B cell (primary cell): ENCODE measurements around the gene ADAMTS18. TPM values are rescaled to one million over a fixed set of nuclear protein-coding genes. Genes with fewer than 3 reads are reported as not detected.

ENCODE experiments used
- ATAC-seq: fragments of 200-7000 bp; cut with Tn5 transposase; one replicate; pipeline ENCODE4 v1.10.0; 2021; ENCODE audit warnings: low read depth, mild to moderate bottlenecking, moderate number of reproducible peaks, moderate library complexity
- CTCF ChIA-PET: fragments of 350-600 bp; sonication (Branson Sonifier 250); formaldehyde crosslinking; loops from one replicate; lab custom pipeline; 2021; ENCODE audit warnings: antibody characterized with exemption, inconsistent platforms; lab: Charles Lee
- POLR2A ChIA-PET: fragments of 350-600 bp; sonication (Branson Sonifier 250); formaldehyde crosslinking; loops from one replicate; lab custom pipeline; 2021; ENCODE audit warnings: antibody characterized with exemption; lab: Charles Lee
- DNase-seq: peaks from one replicate; pipeline ENCODE4 v3.0.0; 2013
- H2AFZ ChIP-seq: 2 replicates; pipeline ENCODE4 v1.6.1; 2012; ENCODE audit warnings: mild to moderate bottlenecking, low read depth, low read length; ENCODE audit not compliant: insufficient read depth, poor library complexity, severe bottlenecking
- H3K27ac ChIP-seq, 2 donors: 1 replicate in 1 of 2; 2 replicates in 1 of 2; pipeline ENCODE4 v1.5.1; 2012 to 2013; ENCODE audit warnings: low read length in 2 of 2, mild to moderate bottlenecking in 2 of 2, moderate library complexity in 1 of 2
- H3K27me3 ChIP-seq, 4 experiments: fragments of 200-600 bp in 1 of 4; sonication (generic) in 1 of 4; replicated peaks in 1 of 4; 1 replicate in 2 of 4; 2 replicates in 2 of 4; pipeline versions ENCODE4 v1.6.1 to v1.7.0; 2013 to 2016; ENCODE audit warnings: low read length in 3 of 4, mild to moderate bottlenecking in 2 of 4, mixed read lengths in 1 of 4, moderate library complexity in 1 of 4; ENCODE audit not compliant: insufficient read depth in 4 of 4, control insufficient read depth in 3 of 4; ENCODE audit errors: control extremely low read depth in 1 of 4
- H3K36me3 ChIP-seq, 2 experiments: replicated peaks in 1 of 2; 1 replicate in 1 of 2; 2 replicates in 1 of 2; pipeline versions ENCODE4 v1.6.1 to v1.7.1; 2013; ENCODE audit warnings: low read length in 1 of 2; ENCODE audit not compliant: insufficient read depth in 2 of 2, control insufficient read depth in 1 of 2; ENCODE audit errors: control extremely low read depth in 1 of 2, extremely low read depth in 1 of 2
- H3K4me1 ChIP-seq, 2 donors: fragments of 200-600 bp in 1 of 2; sonication (generic) in 1 of 2; 1 replicate in 1 of 2; 2 replicates in 1 of 2; pipeline versions ENCODE4 v1.5.1 to v1.6.1; 2013 to 2017; ENCODE audit warnings: low read length in 2 of 2; ENCODE audit not compliant: control insufficient read depth in 2 of 2, insufficient read depth in 2 of 2
- H3K4me2 ChIP-seq: replicated peaks from 2 replicates; pipeline ENCODE3; 2012; ENCODE audit warnings: mild to moderate bottlenecking, low read depth, low read length; ENCODE audit not compliant: poor library complexity, severe bottlenecking
- H3K4me3 ChIP-seq, 5 experiments: fragments of 200-600 bp in 1 of 5; sonication (generic) in 1 of 5; 1 replicate in 3 of 5; 2 replicates in 2 of 5; pipeline versions ENCODE4 v1.5.1 to v1.7.0; 2011 to 2016; ENCODE audit warnings: low read length in 4 of 5, mild to moderate bottlenecking in 4 of 5, low read depth in 2 of 5, control low read depth in 1 of 5, moderate library complexity in 1 of 5; ENCODE audit not compliant: insufficient read depth in 1 of 5; ENCODE audit errors: control extremely low read depth in 1 of 5, extremely low read depth in 1 of 5
- H3K79me2 ChIP-seq: fragments of 200-600 bp; sonication (generic); one replicate; pipeline ENCODE4 v1.6.0; 2016; ENCODE audit warnings: low read length; ENCODE audit not compliant: control insufficient read depth, insufficient read depth
- H3K9ac ChIP-seq: fragments of 200-600 bp; sonication (generic); 2 replicates; pipeline ENCODE4 v1.6.1; 2017; ENCODE audit warnings: mild to moderate bottlenecking, low read length, moderate library complexity
- H3K9me3 ChIP-seq, 3 donors: one replicate each; pipeline versions ENCODE4 v1.6.1 to v1.7.1; 2013; ENCODE audit warnings: low read length in 2 of 3; ENCODE audit not compliant: control insufficient read depth in 2 of 3, insufficient read depth in 1 of 3; ENCODE audit errors: control extremely low read depth in 1 of 3
- H4K20me1 ChIP-seq: 2 replicates; pipeline ENCODE4 v1.6.0; 2012; ENCODE audit warnings: mild to moderate bottlenecking, low read length; ENCODE audit not compliant: insufficient read depth, control insufficient read depth, poor library complexity, severe bottlenecking
- H3K27ac Mint-ChIP-seq: one replicate; pipeline ENCODE4 v1.8.0; 2021; ENCODE audit warnings: mixed read lengths
- H3K27me3 Mint-ChIP-seq: one replicate; pipeline ENCODE4 v1.8.0; 2021; ENCODE audit warnings: mixed read lengths
- H3K4me1 Mint-ChIP-seq: one replicate; pipeline ENCODE4 v1.8.0; 2021; ENCODE audit warnings: mixed read lengths
- H3K4me3 Mint-ChIP-seq: one replicate; pipeline ENCODE4 v1.8.0; 2021; ENCODE audit warnings: mixed read lengths
- H3K9me3 Mint-ChIP-seq: one replicate; pipeline ENCODE4 v1.8.0; 2022; ENCODE audit warnings: mixed read lengths; ENCODE audit not compliant: insufficient read depth
- CTCF ChIP-seq: fragments of 200-600 bp; IDR thresholded peaks from one replicate; pipeline ENCODE4 v1.8.0; 2022; ENCODE audit warnings: antibody characterized with exemption, mild to moderate bottlenecking
- EZH2 ChIP-seq: IDR thresholded peaks from 2 replicates; pipeline ENCODE4 v1.6.1; 2012; ENCODE audit warnings: borderline replicate concordance, low read depth, mild to moderate bottlenecking, moderate library complexity, low read length; ENCODE audit not compliant: insufficient read depth, poor library complexity, severe bottlenecking
- WGBS: methylation state at CpG from one replicate; pipeline ENCODE4 v1.1.5; 2013; ENCODE audit warnings: missing lambda C conversion rate; ENCODE audit not compliant: insufficient coverage; 5-methylcytosine and 5-hydroxymethylcytosine counted together
- intact Hi-C: fragments of 100-400 bp; cut with micrococcal nuclease; formaldehyde crosslinking; loops from one replicate; pipeline ENCODE4 v1.10.0; 2022
- polyA plus RNA-seq: library from polyadenylated mRNA; depleted of rRNA; stranded (reverse); fragments of >200 nt; gene quantifications from 2 replicates; pipeline ENCODE4 v1.2.3, GENCODE V29; 2012
- total RNA-seq, 2 donors: library from RNA; stranded (reverse); fragments of 120-200 nt in 1 of 2; gene quantifications; 1 replicate in 1 of 2; 2 replicates in 1 of 2; pipeline versions ENCODE4 v1.2.3 to v1.2.4, GENCODE V29; 2013 to 2022

The ADAMTS18 gene
- total and polyA plus RNA-seq, 2 donors (not counting 1 experiment from before 2014, with no cell fraction given), result not detected

GRCh38 chr16:77304134-77304533, 130.7 kb downstream of the ADAMTS18 start:
- DNase-seq, result no peak
- Mint-ChIP-seq H3K9me3 (no peaks in the 10 kb centered on the region), H3K4me3 (no peak overlapping the region), H3K4me1 (peaks cover 13% of the 10 kb centered on the region), H3K27ac (no peak overlapping the region), H3K27me3 (peaks cover 45% of the 10 kb centered on the region)
- ATAC-seq, result no peak
- ChIA-PET CTCF (interaction anchor here (1.5 kb wide), 1 partner anchor 10 kb away, joined by 3 read pairs; no protein-coding TSS in a partner anchor), POLR2A (interaction anchor here (0.6 kb wide), 1 partner anchor 8 kb away, joined by 5 read pairs; no protein-coding TSS in a partner anchor)
- no CpG with 5 or more reads among the region's 2 CpGs for WGBS
- no peak overlapping the region for H3K4me3 ChIP-seq
- no peak overlapping the region for H3K27ac ChIP-seq
- H3K4me1 ChIP-seq, result peaks cover 8 to 9% of the 10 kb centered on the region in 2 donors
- no peak overlapping the region for H3K9ac ChIP-seq
- H2AFZ ChIP-seq, result no peak overlapping the region
- H3K79me2 ChIP-seq, result no peaks in the 10 kb centered on the region
- H3K4me2 ChIP-seq, result no peak overlapping the region
- no peaks in the 10 kb centered on the region for H3K36me3 ChIP-seq
- H3K27me3 ChIP-seq, result peaks cover 0 to 21% (median 9%) of the 10 kb centered on the region in 4 experiments
- TF ChIP-seq EZH2 (no peak), CTCF (no peak)
- H3K9me3 ChIP-seq, result no peaks in the 10 kb centered on the region
- intact Hi-C loops, result no loop called here
- no peaks in the 10 kb centered on the region for H4K20me1 ChIP-seq

GRCh38 chr16:77302674-77303073, 132.2 kb downstream of the ADAMTS18 start:
- H3K4me3 ChIP-seq, result no peak overlapping the region
- H4K20me1 ChIP-seq, result no peaks in the 10 kb centered on the region
- H3K27ac ChIP-seq, result no peak overlapping the region
- no peak for ATAC-seq
- no peak for DNase-seq
- 86% methylated on average over 1 of the region's 1 CpG for WGBS
- H2AFZ ChIP-seq, result no peak overlapping the region
- no peaks in the 10 kb centered on the region for H3K9me3 ChIP-seq
- no peaks in the 10 kb centered on the region for H3K36me3 ChIP-seq
- peaks cover 46% of the 10 kb centered on the region for H3K27me3 Mint-ChIP-seq
- ChIA-PET POLR2A (no interaction called here), CTCF (no interaction called here)
- intact Hi-C loops, result no loop called here
- H3K4me3 Mint-ChIP-seq, result no peak overlapping the region
- H3K27ac Mint-ChIP-seq, result no peak overlapping the region
- H3K9ac ChIP-seq, result no peak overlapping the region
- no peaks in the 10 kb centered on the region for H3K9me3 Mint-ChIP-seq
- no peak overlapping the region for H3K4me2 ChIP-seq
- H3K79me2 ChIP-seq, result no peaks in the 10 kb centered on the region
- peaks cover 11 to 16% of the 10 kb centered on the region in 2 donors for H3K4me1 ChIP-seq
- TF ChIP-seq CTCF, result no peak
- TF ChIP-seq EZH2, result no peak
- H3K4me1 Mint-ChIP-seq, result peaks cover 21% of the 10 kb centered on the region
- peaks cover 0 to 25% (median 10%) of the 10 kb centered on the region in 4 experiments for H3K27me3 ChIP-seq
